HTERT RPE-1 (cell line): ENCODE measurements around the gene ERVMER34-1.

ENCODE experiments used
- in situ Hi-C: fragments of 300-500 bp; cut with MboI; formaldehyde crosslinking; loops from 4 replicates; pipeline ENCODE4 v1.14.3; 2020; ENCODE audit warnings: low sequenced_read_pairs

ERVMER34-1 gene

GRCh38 chr4:52721968-52722815 lies 29.0 kb downstream of the ERVMER34-1 start:
- in situ Hi-C loops: no loop called here

DNA sequence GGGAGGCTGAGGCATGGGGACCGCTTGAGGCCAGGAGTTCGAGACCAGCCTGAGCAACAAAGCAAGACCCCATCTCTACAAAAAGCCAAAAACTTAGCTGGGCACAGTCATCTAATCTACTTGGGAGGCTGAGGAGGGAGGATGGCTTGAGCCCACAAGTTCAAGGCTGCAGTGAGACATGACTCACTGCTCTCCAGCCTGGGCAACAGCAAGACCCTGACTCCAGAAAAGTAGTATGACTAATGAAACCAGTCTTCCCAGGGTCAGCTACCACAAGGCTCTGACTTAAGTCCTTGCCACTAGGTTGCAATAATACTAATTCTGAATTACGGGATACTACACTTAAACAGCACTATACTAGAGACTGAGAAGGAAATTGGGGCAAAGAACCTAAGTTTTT lies 33.1 kb downstream of the ERVMER34-1 start:
- in situ Hi-C loops: no loop called here

DNA sequence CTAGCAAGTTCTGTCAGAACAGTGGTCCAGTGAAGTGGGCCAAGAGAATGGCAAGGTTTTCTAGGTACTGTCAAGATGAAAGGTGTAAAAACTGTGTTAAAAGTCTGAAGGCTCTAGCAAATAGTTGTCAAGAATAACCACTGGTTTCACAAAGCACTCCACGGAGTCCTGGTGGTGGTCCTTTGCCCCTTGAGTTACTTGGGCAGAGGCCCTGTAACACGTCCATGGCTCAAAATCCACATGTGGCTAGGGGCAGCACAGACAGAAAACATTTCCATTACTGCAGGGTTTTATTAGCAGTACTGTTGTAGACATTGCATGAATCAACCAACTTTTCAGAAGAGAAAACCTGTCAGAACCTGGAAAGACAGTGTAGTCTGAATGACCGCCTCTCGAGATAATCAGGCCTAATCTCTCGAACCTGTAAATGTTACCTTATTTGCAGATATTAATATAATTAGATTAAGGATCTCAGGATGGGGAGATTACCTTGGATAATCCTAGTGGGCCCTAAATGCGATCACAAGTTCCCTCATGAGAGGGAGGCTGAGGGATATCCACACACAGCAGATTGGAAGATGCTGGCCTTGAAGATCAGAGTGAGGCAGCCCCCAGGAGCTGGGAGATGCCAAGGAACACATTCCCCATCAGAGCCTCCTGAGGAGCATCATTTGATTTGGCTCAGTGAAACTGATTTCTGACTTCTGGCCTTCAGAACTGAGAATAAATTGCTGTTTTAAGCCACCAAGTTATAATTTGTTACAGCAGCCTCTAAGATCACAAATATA lies 34.7 kb downstream of the ERVMER34-1 start:
- in situ Hi-C loops: no loop called here

- in situ Hi-C loops: no loop called here
Measured at GRCh38 chr4:52715914-52716313, 35.3 kb downstream of the ERVMER34-1 start.

DNA sequence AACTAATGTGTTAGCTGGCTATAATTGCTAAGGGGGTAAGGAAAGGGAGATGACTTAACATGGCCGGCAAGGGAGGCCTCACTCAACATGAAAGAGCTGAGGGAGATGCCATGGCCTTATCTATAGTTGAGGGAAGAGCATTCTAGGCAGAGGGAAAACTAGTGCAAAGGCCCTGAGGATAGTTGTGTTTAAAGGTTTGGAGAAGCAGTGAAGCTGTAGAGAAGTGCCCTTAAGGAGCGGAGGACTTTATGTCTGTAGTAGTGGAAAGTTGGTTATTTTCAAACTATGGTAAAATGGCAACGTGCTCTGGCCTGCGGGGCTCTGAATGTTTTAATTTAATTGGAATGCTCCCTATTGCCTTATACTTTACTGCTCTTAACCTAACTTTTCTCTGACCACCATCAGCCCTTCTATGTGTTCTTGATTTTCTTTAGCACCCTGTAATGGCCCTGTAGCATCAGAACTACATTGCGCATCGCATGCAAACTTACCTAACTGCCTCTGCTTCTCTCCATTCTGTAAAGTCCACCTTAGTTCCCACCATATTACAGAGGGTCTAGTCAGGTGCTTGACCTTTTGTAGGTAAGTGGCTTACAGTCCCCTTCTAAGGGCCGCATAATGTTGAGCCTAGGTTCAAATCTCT lies 35.8 kb downstream of the ERVMER34-1 start:
- in situ Hi-C loops: no loop called here

DNA sequence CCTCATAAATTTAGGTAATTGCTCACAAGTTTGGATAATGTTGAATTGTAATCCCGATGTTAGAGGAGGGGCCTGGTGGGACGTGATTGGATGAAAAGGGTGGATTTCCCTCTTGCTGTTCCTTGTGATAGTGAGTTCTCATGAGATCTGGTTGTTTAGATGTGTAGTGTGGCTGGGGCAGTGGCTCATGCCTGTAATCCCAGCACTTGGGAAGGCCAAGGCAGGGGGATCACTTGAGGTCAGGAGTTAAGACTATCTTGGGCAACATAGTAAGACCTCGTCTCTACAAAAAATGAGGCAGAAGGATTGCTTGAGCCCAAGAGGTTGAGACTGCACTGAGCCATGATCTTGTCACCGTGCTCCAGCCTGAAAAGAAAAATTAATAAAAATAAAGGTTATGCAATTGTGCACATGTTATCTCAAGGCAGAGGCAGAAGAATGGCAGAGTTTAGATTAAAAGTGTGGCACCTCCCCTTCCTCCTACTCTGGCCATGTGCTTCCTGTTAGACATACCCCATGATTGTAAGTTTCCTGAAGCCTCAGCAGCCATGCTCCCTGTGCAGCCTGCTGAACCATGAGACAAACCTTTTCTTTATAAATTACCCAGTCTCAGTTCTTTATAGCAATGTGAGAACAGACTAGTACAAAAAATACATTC lies 36.5 kb downstream of the ERVMER34-1 start:
- in situ Hi-C loops: no loop called here

DNA sequence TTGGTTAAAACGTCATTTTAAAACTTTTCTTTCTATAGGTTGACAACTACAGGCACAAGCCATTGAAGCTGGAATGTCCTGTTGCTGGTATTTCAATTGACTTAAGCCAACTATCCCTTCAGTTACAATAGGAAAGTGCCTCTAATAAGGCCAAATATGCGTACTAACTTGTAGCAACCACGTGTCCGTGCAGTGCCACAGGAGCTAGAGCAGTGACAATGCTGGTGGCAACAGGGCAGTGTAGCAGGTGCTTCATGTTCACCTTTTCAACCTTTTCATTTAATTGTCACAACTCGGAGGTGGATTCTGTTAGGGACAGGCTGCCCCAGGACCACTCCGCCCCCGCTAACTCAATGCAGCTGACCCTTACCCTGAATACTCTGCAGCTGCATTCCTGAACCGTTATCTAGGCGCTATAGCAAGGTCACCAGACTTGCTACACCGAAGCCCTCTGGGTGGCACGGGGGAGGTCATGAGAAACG lies 37.7 kb downstream of the ERVMER34-1 start:
- in situ Hi-C loops: no loop called here

DNA sequence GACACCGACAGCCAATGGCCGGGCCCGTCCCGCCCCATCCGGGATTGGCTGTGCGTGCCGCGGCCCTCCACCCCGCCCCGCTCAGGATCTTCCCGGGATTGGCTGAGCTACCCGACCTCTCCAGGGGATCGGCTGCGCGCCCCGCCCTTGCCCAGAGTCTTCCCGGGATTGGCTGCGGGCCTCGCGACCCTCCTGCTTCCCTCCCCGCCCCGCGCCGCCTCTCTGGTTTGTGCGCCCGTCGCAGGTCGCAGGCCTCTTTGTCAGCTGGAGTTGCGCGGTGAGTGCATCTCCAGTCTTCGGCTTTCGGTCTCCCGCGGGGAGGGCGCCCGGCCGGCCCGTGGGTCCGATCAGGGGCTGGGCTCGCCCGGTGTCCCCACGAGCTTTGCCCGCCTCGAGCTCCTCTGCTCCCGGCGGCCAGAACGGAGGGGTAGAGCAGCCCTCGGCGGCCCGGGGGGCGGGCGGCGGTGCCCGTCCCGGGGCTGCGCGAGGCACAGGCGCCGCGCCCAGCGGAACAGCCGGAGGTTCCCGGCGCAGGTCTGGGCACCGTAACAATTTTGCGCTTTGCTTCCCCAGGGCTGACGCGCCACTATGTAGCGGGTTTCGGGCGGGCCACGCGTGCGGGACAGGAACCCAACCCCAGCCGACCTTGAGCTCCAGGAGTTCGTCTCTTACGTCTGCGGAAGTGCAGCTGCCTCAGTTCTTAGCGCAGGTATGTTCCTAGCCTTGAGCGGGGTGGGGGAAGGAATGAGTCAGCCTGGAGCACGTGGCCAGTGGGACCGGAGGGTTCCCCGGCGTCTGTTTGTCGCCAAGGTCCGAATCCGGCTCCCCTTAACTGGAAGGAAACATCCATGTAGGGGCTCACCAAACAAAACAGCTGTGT lies 38.7 kb downstream of the ERVMER34-1 start:
- in situ Hi-C loops: no loop called here

- in situ Hi-C loops: no loop called here
Measured at GRCh38 chr4:52711834-52712250, 39.4 kb downstream of the ERVMER34-1 start.

DNA sequence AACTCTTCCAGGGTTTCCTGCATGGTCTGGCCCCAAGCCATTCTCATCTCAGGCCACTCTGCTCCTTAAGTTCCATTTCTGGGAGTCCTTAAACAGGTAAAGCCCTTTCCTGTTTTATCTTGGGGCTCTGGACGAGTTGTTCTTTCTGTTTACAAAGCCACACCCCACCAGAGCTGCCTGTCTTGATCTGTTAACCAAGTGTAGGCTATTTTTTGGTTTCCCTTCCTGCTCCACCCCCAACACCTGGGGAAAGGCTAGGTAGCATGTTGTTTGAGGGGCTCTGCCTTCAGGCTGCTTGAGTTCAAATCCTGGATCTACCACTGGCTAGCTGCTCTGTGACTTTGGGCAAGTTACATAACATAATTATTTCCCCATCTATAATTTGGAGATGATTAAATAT lies 40.0 kb downstream of the ERVMER34-1 start:
- in situ Hi-C loops: no loop called here

GRCh38 chr4:52709155-52709554 lies 42.1 kb downstream of the ERVMER34-1 start:
- in situ Hi-C loops: no loop called here

DNA sequence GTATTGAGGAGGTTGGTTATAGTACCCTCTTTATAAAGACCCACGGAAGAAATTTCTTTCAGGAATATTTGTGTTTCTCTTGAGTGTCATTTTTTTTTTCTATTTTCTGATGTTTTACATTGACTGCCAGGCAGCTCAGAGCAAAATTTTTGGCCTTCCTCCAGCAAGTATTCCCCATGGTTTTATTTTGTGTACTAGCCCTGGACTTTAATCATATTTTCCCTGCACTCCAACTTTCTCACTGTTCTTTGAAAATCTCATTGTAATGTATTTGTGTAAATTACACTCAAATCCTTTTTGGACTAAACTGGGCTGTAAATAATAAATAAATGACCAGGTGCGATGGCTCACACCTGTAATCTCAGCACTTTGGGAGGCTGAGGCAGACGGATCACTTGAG lies 46.6 kb downstream of the ERVMER34-1 start:
- in situ Hi-C loops: no loop called here

DNA sequence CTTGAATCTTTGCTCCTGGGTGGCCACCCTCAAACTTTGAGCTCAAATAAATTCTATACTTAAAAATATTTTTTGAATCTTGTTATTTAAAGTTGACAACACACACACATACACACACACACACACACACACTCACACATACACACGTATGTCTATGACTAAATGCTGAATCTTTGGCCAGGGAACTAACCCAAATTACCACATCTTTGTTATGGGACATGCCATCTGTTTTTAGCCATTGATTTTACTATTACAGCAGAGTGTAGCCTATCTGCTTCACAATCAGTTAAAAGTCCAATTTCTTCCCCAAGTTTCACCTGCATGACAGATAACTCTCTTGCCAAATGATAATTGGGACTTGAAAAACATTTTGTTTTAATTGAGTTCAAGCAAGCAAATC lies 47.1 kb downstream of the ERVMER34-1 start:
- in situ Hi-C loops: no loop called here

- in situ Hi-C loops: no loop called here
Measured at GRCh38 chr4:52701207-52701606, 50.0 kb downstream of the ERVMER34-1 start.

DNA sequence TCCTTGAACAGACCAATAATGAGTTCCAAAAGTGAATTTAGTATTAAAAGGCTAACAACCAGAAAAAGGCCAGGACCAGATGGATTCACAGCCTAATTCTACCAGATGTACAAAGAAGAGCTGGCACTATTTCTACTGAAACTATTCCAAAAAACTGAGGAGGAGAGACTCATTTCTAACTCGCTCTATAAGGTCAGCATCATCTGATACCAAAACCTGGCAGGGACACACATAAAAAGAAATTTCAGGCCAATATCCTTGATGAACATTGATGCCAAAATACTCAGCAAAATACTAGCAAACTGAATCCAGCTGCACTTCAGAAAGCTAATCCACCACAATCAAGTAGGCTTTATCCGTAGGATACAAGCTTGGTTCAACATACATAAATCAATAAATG lies 56.3 kb downstream of the ERVMER34-1 start:
- in situ Hi-C loops: no loop called here

- in situ Hi-C loops: no loop called here
Measured at GRCh38 chr4:52693492-52693891, 57.7 kb downstream of the ERVMER34-1 start.
